CD8-positive, alpha-beta memory T cell (primary cell): Measurements from ENCODE around the gene APBA3. TPM values are rescaled to one million over a fixed set of nuclear protein-coding genes. Genes with fewer than 3 reads are reported as not detected.
"Not testable (repeated sequence)": the region's sequence is repeated elsewhere in the genome, so short reads cannot be mapped to it uniquely, and the experiment has no call there.

Source experiments
- CTCF ChIA-PET: fragments of 350-600 bp; sonication (Branson Sonifier 250); formaldehyde crosslinking; loops from one replicate; lab custom pipeline; 2021; ENCODE audit warnings: antibody characterized with exemption; lab: Charles Lee
- POLR2A ChIA-PET: fragments of 350-600 bp; sonication (Branson Sonifier 250); formaldehyde crosslinking; loops from one replicate; lab custom pipeline; 2021; ENCODE audit warnings: antibody characterized with exemption; lab: Charles Lee
- DNase-seq, 5 donors: peaks; one replicate each; pipeline versions ENCODE4 v3.0.0 to v3.0.0-alpha.2; 2020 to 2022; ENCODE audit warnings: mixed read lengths in 1 of 5
- H3K27ac ChIP-seq: one replicate; pipeline ENCODE4 v1.7.0; 2013; ENCODE audit warnings: low read depth, mild to moderate bottlenecking, low read length, moderate library complexity
- H3K27me3 ChIP-seq: 2 replicates; pipeline ENCODE4 v1.7.0; 2013; ENCODE audit warnings: low read length, mild to moderate bottlenecking; ENCODE audit not compliant: insufficient read depth, poor library complexity, severe bottlenecking
- H3K36me3 ChIP-seq: 2 replicates; pipeline ENCODE4 v1.7.0; 2013; ENCODE audit warnings: mild to moderate bottlenecking, low read length, moderate library complexity; ENCODE audit not compliant: insufficient read depth
- H3K4me1 ChIP-seq: 2 replicates; pipeline ENCODE4 v1.7.0; 2013; ENCODE audit warnings: mild to moderate bottlenecking, low read length, moderate library complexity; ENCODE audit not compliant: insufficient read depth
- H3K4me3 ChIP-seq: 2 replicates; pipeline ENCODE4 v1.7.0; 2013; ENCODE audit warnings: mild to moderate bottlenecking, low read length
- H3K9me3 ChIP-seq: 2 replicates; pipeline ENCODE4 v1.7.0; 2013; ENCODE audit warnings: mild to moderate bottlenecking, low read length
- H3K27ac Mint-ChIP-seq, 8 donors: one replicate each; pipeline ENCODE4 v1.8.0; 2020 to 2021; ENCODE audit warnings: mixed read lengths in 8 of 8, mild to moderate bottlenecking in 6 of 8, inconsistent platforms in 3 of 8, moderate library complexity in 3 of 8
- H3K27me3 Mint-ChIP-seq, 2 donors: one replicate each; pipeline ENCODE4 v1.8.0; 2020 to 2021; ENCODE audit warnings: mixed read lengths in 2 of 2, mild to moderate bottlenecking in 1 of 2, moderate library complexity in 1 of 2
- H3K36me3 Mint-ChIP-seq, 3 donors: one replicate each; pipeline ENCODE4 v1.8.0; 2020 to 2021; ENCODE audit warnings: mixed read lengths in 3 of 3, inconsistent platforms in 1 of 3, mild to moderate bottlenecking in 1 of 3
- H3K4me1 Mint-ChIP-seq, 3 donors: one replicate each; pipeline ENCODE4 v1.8.0; 2020 to 2021; ENCODE audit warnings: mixed read lengths in 3 of 3, inconsistent platforms in 1 of 3, mild to moderate bottlenecking in 1 of 3
- H3K4me3 Mint-ChIP-seq, 7 donors: one replicate each; pipeline ENCODE4 v1.8.0; 2020 to 2021; ENCODE audit warnings: mixed read lengths in 7 of 7, mild to moderate bottlenecking in 6 of 7, moderate library complexity in 4 of 7, inconsistent platforms in 2 of 7
- H3K9me3 Mint-ChIP-seq, 5 donors: one replicate each; pipeline ENCODE4 v1.8.0; 2020 to 2022; ENCODE audit warnings: mixed read lengths in 5 of 5, mild to moderate bottlenecking in 3 of 5, moderate library complexity in 2 of 5, inconsistent platforms in 1 of 5
- polyA plus RNA-seq: library from polyadenylated mRNA; unstranded; fragments of 300-500 nt; fragmentation: Illumina TruSeq; gene quantifications from one replicate; pipeline ENCODE4 v1.2.3, GENCODE V29; 2021
- total RNA-seq, 2 experiments: library from RNA; stranded (reverse); gene quantifications; one replicate each; pipeline ENCODE4 v1.2.3, GENCODE V29; 2021

APBA3 gene
- total and polyA plus RNA-seq, 3 experiments from 2014 or later: 36.3 to 40.8 (median 39.0) TPM

DNA sequence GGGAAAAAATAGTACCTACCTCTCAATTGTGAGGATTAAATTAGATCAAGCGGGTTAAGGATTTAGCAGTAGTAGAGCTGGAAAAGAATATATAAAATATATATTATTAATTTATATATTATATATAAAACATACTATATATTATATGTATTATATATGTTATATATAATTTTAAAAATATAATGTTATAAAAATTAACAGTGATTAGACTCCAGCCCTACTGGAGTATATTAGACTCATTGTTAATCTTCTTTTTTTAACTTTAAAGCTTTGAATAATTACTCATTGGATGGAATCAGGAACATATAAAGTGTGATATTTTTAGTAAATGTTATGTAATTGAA, 610 bp upstream of the APBA3 start:
- Histone ChIP-seq H3K4me3 (peak overlapping the region; percentile 98), H3K4me1 (peaks cover 45% of the 10 kb centered on the region), H3K27ac (peak overlapping the region; percentile 100), H3K9me3 (no peaks in the 10 kb centered on the region), H3K27me3 (no peaks in the 10 kb centered on the region), H3K36me3 (peaks cover 5% of the 10 kb centered on the region)
- H3K36me3 Mint-ChIP-seq: peaks cover 0 to 49% (median 2%) of the 10 kb centered on the region in 3 donors
- DNase-seq: no peak
- H3K4me3 Mint-ChIP-seq: peak overlapping the region; percentile 96 to 99 (median 98)
- POLR2A ChIA-PET: interaction anchor here (0.5 to 2.4 kb wide), 14 partner anchors 10 to 1503 kb away, joined by 3 to 29 read pairs (median 6); partner anchors contain the start of genes DAPK3, EEF2 and YJU2
- H3K4me1 Mint-ChIP-seq: peaks cover 38 to 66% (median 42%) of the 10 kb centered on the region in 3 donors
- H3K27me3 Mint-ChIP-seq: peaks cover 0 to 7% of the 10 kb centered on the region in 2 donors
- peaks cover 0 to 4% (median 0%) of the 10 kb centered on the region in 5 donors for H3K9me3 Mint-ChIP-seq
- peak overlapping the region; percentile 100 for H3K27ac Mint-ChIP-seq
- CTCF ChIA-PET: interaction anchor here (0.8 to 9.5 kb wide), 18 partner anchors 13 to 226 kb away, joined by 3 to 63 read pairs (median 6); partner anchors contain the start of gene MATK

GRCh38 chr19:3760871-3761361, 576 bp downstream of the APBA3 start:
- Histone ChIP-seq H3K4me3 (peak overlapping the region; percentile 81), H3K27me3 (no peaks in the 10 kb centered on the region), H3K27ac (peak overlapping the region; percentile 98), H3K36me3 (peaks cover 5% of the 10 kb centered on the region), H3K4me1 (peaks cover 37% of the 10 kb centered on the region), H3K9me3 (no peaks in the 10 kb centered on the region)
- peaks cover 0 to 7% of the 10 kb centered on the region in 2 donors for H3K27me3 Mint-ChIP-seq
- peak in 2 of 5 donors; percentile 44 to 47 for DNase-seq
- H3K9me3 Mint-ChIP-seq: peaks cover 0 to 4% (median 0%) of the 10 kb centered on the region in 5 donors
- POLR2A ChIA-PET: interaction anchor here (0.6 to 2.4 kb wide), 4 partner anchors 52 to 247 kb away, joined by 3 to 29 read pairs (median 6); partner anchors contain the start of gene PIAS4
- peaks cover 0 to 47% (median 3%) of the 10 kb centered on the region in 3 donors for H3K36me3 Mint-ChIP-seq
- peak overlapping the region; percentile 87 to 98 (median 97) for H3K4me3 Mint-ChIP-seq
- peak overlapping the region; percentile 86 to 100 (median 99) for H3K27ac Mint-ChIP-seq
- CTCF ChIA-PET: interaction anchor here (0.7 to 9.5 kb wide), 9 partner anchors 20 to 227 kb away, joined by 3 to 63 read pairs (median 4); partner anchors contain the start of gene MATK
- peaks cover 39 to 66% (median 43%) of the 10 kb centered on the region in 3 donors for H3K4me1 Mint-ChIP-seq

- H3K9me3 Mint-ChIP-seq: peaks cover 0 to 4% (median 0%) of the 10 kb centered on the region in 5 donors
- peak overlapping the region in 6 of 8 donors; percentile 7 to 99 (median 70) for H3K27ac Mint-ChIP-seq
- H3K9me3 ChIP-seq: no peaks in the 10 kb centered on the region
- no peak for DNase-seq
- H3K4me3 Mint-ChIP-seq: peak overlapping the region; percentile 44 to 98 (median 97)
- ChIA-PET CTCF (interaction anchor here (0.7 to 9.5 kb wide), 2 partner anchors 25 to 63 kb away, joined by 3 to 63 read pairs; no protein-coding TSS in a partner anchor), POLR2A (interaction anchor here (0.6 to 1.9 kb wide), 2 partner anchors 36 to 62 kb away, joined by 3 to 8 read pairs; no protein-coding TSS in a partner anchor)
- H3K36me3 ChIP-seq: no peaks in the 10 kb centered on the region
- no peaks in the 10 kb centered on the region for H3K27me3 ChIP-seq
- peaks cover 47 to 75% (median 53%) of the 10 kb centered on the region in 3 donors for H3K4me1 Mint-ChIP-seq
- H3K36me3 Mint-ChIP-seq: peaks cover 0 to 58% (median 4%) of the 10 kb centered on the region in 3 donors
- no peak overlapping the region for H3K4me3 ChIP-seq
- peaks cover 0 to 7% of the 10 kb centered on the region in 2 donors for H3K27me3 Mint-ChIP-seq
- peaks cover 37% of the 10 kb centered on the region for H3K4me1 ChIP-seq
- H3K27ac ChIP-seq: no peak overlapping the region
Observed at GRCh38 chr19:3759482-3760254, 1.8 kb downstream of the APBA3 start.

- POLR2A ChIA-PET: not testable (repeated sequence)
- CTCF ChIA-PET: interaction anchor here (1.6 to 9.5 kb wide), 2 partner anchors 36 to 64 kb away, joined by 4 to 63 read pairs; no protein-coding TSS in a partner anchor
- H3K27ac Mint-ChIP-seq: peak overlapping the region in 1 of 8 donors; percentile 66
Observed at GRCh38 chr19:3758297-3758696, 3.2 kb downstream of the APBA3 start.

DNA sequence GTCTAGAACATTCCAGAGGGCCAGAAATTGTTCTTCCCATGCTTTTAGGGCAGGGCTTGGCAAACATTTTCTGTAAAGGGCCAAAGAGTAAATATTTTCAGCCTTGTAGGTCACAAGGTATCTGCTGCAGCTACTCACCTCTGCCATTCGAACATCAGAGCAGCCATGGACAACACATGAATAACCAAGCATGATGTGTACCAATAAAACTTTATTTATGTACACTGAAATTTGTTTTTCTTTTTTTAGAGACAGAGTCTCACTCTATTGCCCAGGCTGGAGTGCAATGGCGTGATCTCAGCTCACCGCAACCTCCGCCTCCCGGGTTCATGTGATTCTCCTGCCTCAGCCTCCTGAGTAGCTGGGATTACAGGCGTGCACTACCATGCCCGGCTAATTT, 3.8 kb downstream of the APBA3 start:
- H3K27ac Mint-ChIP-seq, DNase-seq, H3K9me3 Mint-ChIP-seq, H3K27me3 ChIP-seq, H3K36me3 ChIP-seq, POLR2A ChIA-PET, H3K9me3 ChIP-seq, H3K4me3 ChIP-seq, H3K27me3 Mint-ChIP-seq, H3K27ac ChIP-seq: not testable (repeated sequence)
- Mint-ChIP-seq H3K36me3 (peaks cover 0 to 69% (median 2%) of the 10 kb centered on the region in 3 donors), H3K4me1 (peaks cover 42 to 70% (median 46%) of the 10 kb centered on the region in 3 donors), H3K4me3 (peak overlapping the region in 1 of 7 donors; percentile 32)
- peaks cover 31% of the 10 kb centered on the region for H3K4me1 ChIP-seq
- CTCF ChIA-PET: interaction anchor here (1.6 to 9.5 kb wide), 2 partner anchors 36 to 65 kb away, joined by 4 to 63 read pairs; no protein-coding TSS in a partner anchor

More at GRCh38 chr19:3758297-3758696, 3.2 kb downstream of the APBA3 start:
- H3K9me3 Mint-ChIP-seq, H3K27me3 Mint-ChIP-seq, H3K9me3 ChIP-seq, H3K27me3 ChIP-seq, H3K27ac ChIP-seq, H3K36me3 ChIP-seq, DNase-seq, H3K4me3 ChIP-seq: not testable (repeated sequence)
- peaks cover 0 to 68% (median 4%) of the 10 kb centered on the region in 3 donors for H3K36me3 Mint-ChIP-seq
- peak overlapping the region in 3 of 7 donors; percentile 11 to 63 (median 12) for H3K4me3 Mint-ChIP-seq
- peaks cover 35% of the 10 kb centered on the region for H3K4me1 ChIP-seq
- H3K4me1 Mint-ChIP-seq: peaks cover 48 to 76% (median 52%) of the 10 kb centered on the region in 3 donors

GRCh38 chr19:3753631-3754410, 7.7 kb downstream of the APBA3 start:
- no peak overlapping the region for H3K27ac Mint-ChIP-seq
- ChIA-PET POLR2A (no interaction called here), CTCF (no interaction called here)
- H3K4me1 Mint-ChIP-seq: peaks cover 15 to 33% (median 17%) of the 10 kb centered on the region in 3 donors
- no peaks in the 10 kb centered on the region for H3K9me3 Mint-ChIP-seq
- H3K9me3 ChIP-seq: no peaks in the 10 kb centered on the region
- no peak overlapping the region for H3K27ac ChIP-seq
- no peaks in the 10 kb centered on the region for H3K27me3 Mint-ChIP-seq
- peak overlapping the region in 1 of 7 donors; percentile 32 for H3K4me3 Mint-ChIP-seq
- DNase-seq: no peak
- H3K36me3 ChIP-seq: peaks cover 17% of the 10 kb centered on the region
- H3K27me3 ChIP-seq: no peaks in the 10 kb centered on the region
- H3K4me1 ChIP-seq: peaks cover 2% of the 10 kb centered on the region
- peaks cover 5 to 73% (median 7%) of the 10 kb centered on the region in 3 donors for H3K36me3 Mint-ChIP-seq
- no peak overlapping the region for H3K4me3 ChIP-seq

DNA sequence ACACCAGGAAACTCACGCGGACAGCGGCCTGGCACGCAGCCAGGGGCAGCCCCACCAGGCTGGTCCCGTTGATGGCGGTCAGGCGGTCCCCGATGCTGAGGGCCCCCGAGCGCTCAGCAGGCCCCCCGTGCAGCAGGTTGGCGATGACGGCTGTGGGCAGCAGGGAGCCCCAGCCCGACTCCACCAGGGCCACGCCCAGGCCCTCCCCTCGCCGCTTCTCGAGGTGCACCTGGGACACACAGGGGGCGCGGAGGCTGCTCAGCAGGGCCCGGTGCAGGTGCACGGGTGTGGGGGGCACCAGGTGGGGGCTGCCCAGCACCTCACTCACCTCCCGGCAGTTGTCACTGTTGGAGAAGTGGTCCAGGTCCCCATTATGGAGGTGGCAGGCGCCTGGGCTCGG, 9.0 kb downstream of the APBA3 start:
- Mint-ChIP-seq H3K4me1 (peaks cover 15 to 22% (median 17%) of the 10 kb centered on the region in 3 donors), H3K9me3 (no peaks in the 10 kb centered on the region), H3K36me3 (peaks cover 5 to 63% (median 7%) of the 10 kb centered on the region in 3 donors), H3K4me3 (no peak overlapping the region), H3K27ac (no peak overlapping the region), H3K27me3 (no peaks in the 10 kb centered on the region)
- no peaks in the 10 kb centered on the region for H3K9me3 ChIP-seq
- H3K4me3 ChIP-seq: no peak overlapping the region
- H3K27me3 ChIP-seq: no peaks in the 10 kb centered on the region
- ChIA-PET CTCF (interaction anchor here (1.2 kb wide), 1 partner anchor 70 kb away, joined by 3 read pairs; no protein-coding TSS in a partner anchor), POLR2A (interaction anchor here (1.5 kb wide), 1 partner anchor 10 kb away, joined by 5 read pairs; the partner anchor contains the start of gene MRPL54)
- DNase-seq: no peak
- no peak overlapping the region for H3K27ac ChIP-seq
- peaks cover 17% of the 10 kb centered on the region for H3K36me3 ChIP-seq
- no peaks in the 10 kb centered on the region for H3K4me1 ChIP-seq
